ENCODE measurements around the gene XNDC1N. TPM values are rescaled to one million over a fixed set of nuclear protein-coding genes. Genes with fewer than 3 reads are reported as not detected.

XNDC1N gene
- total RNA-seq, 1 donor: 9.4 TPM

GRCh38 chr11:71948314-71949027 lies 20.1 kb upstream of the XNDC1N start:
- no peak overlapping the region for H3K27ac ChIP-seq (ENCODE audit: low read depth, low read length)

GRCh38 chr11:71947498-71947897 lies 19.1 kb upstream of the XNDC1N start:
- H3K27me3 ChIP-seq (ENCODE audit: insufficient read depth, low read length): no peaks in the 10 kb centered on the region
- no peak overlapping the region for H3K4me3 ChIP-seq (ENCODE audit: insufficient read depth, low read length)
- DNase-seq (ENCODE audit: insufficient read length, low spot score, missing footprints): no peak
- H4K20me1 ChIP-seq (ENCODE audit: insufficient read depth, low read length): peaks cover 6% of the 10 kb centered on the region
- TF ChIP-seq CTCF (IDR thresholded peaks at IDR 0.05; ENCODE audit: extremely low read depth, low read depth, low read length): no peak
- H3K9me3 ChIP-seq (ENCODE audit: low read depth, low read length): no peaks in the 10 kb centered on the region
- peaks cover 72% of the 10 kb centered on the region for H3K79me2 ChIP-seq (ENCODE audit: insufficient read depth, low read length)
- no peak overlapping the region for H2AFZ ChIP-seq (ENCODE audit: low read length)
- peaks cover 45% of the 10 kb centered on the region for H3K4me1 ChIP-seq (ENCODE audit: insufficient read depth, low read length)
- H3K27ac ChIP-seq (ENCODE audit: low read depth, low read length): no peak overlapping the region
- H3K36me3 ChIP-seq (ENCODE audit: insufficient read depth, low read length): no peaks in the 10 kb centered on the region
- H3K4me2 ChIP-seq (ENCODE audit: insufficient read depth, low read length): no peak overlapping the region

More at GRCh38 chr11:71948314-71949027, 20.1 kb upstream of the XNDC1N start:
- Histone ChIP-seq H3K9me3 (ENCODE audit: low read depth, low read length) (no peaks in the 10 kb centered on the region), H3K4me1 (ENCODE audit: insufficient read depth, low read length) (peaks cover 45% of the 10 kb centered on the region), H3K4me2 (ENCODE audit: insufficient read depth, low read length) (no peak overlapping the region), H2AFZ (ENCODE audit: low read length) (no peak overlapping the region), H3K27me3 (ENCODE audit: insufficient read depth, low read length) (no peaks in the 10 kb centered on the region), H3K79me2 (ENCODE audit: insufficient read depth, low read length) (peaks cover 74% of the 10 kb centered on the region), H4K20me1 (ENCODE audit: insufficient read depth, low read length) (peaks cover 12% of the 10 kb centered on the region), H3K36me3 (ENCODE audit: insufficient read depth, low read length) (no peaks in the 10 kb centered on the region), H3K4me3 (ENCODE audit: insufficient read depth, low read length) (no peak overlapping the region)
- TF ChIP-seq CTCF (IDR thresholded peaks at IDR 0.05; ENCODE audit: extremely low read depth, low read depth, low read length): no peak
- no peak for DNase-seq (ENCODE audit: insufficient read length, low spot score, missing footprints)

- H3K79me2 ChIP-seq (ENCODE audit: insufficient read depth, low read length): peaks cover 71% of the 10 kb centered on the region
- H3K27ac ChIP-seq (ENCODE audit: low read depth, low read length): peak overlapping the region; percentile 91
- no peaks in the 10 kb centered on the region for H3K9me3 ChIP-seq (ENCODE audit: low read depth, low read length)
- peaks cover 9% of the 10 kb centered on the region for H4K20me1 ChIP-seq (ENCODE audit: insufficient read depth, low read length)
- H3K4me2 ChIP-seq (ENCODE audit: insufficient read depth, low read length): peak overlapping the region; percentile 21
- peaks cover 45% of the 10 kb centered on the region for H3K4me1 ChIP-seq (ENCODE audit: insufficient read depth, low read length)
- no peaks in the 10 kb centered on the region for H3K36me3 ChIP-seq (ENCODE audit: insufficient read depth, low read length)
- no peaks in the 10 kb centered on the region for H3K27me3 ChIP-seq (ENCODE audit: insufficient read depth, low read length)
- DNase-seq (ENCODE audit: insufficient read length, low spot score, missing footprints): peak; percentile 78
- H2AFZ ChIP-seq (ENCODE audit: low read length): no peak overlapping the region
- TF ChIP-seq CTCF (IDR thresholded peaks at IDR 0.05; ENCODE audit: extremely low read depth, low read depth, low read length): no peak
- H3K4me3 ChIP-seq (ENCODE audit: insufficient read depth, low read length): no peak overlapping the region
Measured at GRCh38 chr11:71946144-71946571, 17.8 kb upstream of the XNDC1N start.

- no peak overlapping the region for H3K4me3 ChIP-seq (ENCODE audit: insufficient read depth, low read length)
- H3K4me2 ChIP-seq (ENCODE audit: insufficient read depth, low read length): no peak overlapping the region
- no peak for TF ChIP-seq CTCF (IDR thresholded peaks at IDR 0.05; ENCODE audit: extremely low read depth, low read depth, low read length)
- H3K27me3 ChIP-seq (ENCODE audit: insufficient read depth, low read length): no peaks in the 10 kb centered on the region
- peaks cover 25% of the 10 kb centered on the region for H3K4me1 ChIP-seq (ENCODE audit: insufficient read depth, low read length)
- peaks cover 24% of the 10 kb centered on the region for H4K20me1 ChIP-seq (ENCODE audit: insufficient read depth, low read length)
- peaks cover 3% of the 10 kb centered on the region for H3K36me3 ChIP-seq (ENCODE audit: insufficient read depth, low read length)
- H3K9me3 ChIP-seq (ENCODE audit: low read depth, low read length): no peaks in the 10 kb centered on the region
- peak; percentile 15 for DNase-seq (ENCODE audit: insufficient read length, low spot score, missing footprints)
- H2AFZ ChIP-seq (ENCODE audit: low read length): no peak overlapping the region
- no peak overlapping the region for H3K27ac ChIP-seq (ENCODE audit: low read depth, low read length)
- peaks cover 78% of the 10 kb centered on the region for H3K79me2 ChIP-seq (ENCODE audit: insufficient read depth, low read length)
Measured at GRCh38 chr11:71940561-71941219, 12.3 kb upstream of the XNDC1N start.
